Measurements from ENCODE around the gene ZNF689. TPM values are rescaled to one million over a fixed set of nuclear protein-coding genes. Genes with fewer than 3 reads are reported as not detected.
A peak's percentile ranks its signal among the peaks of the same experiment; 100 is the strongest.

The ZNF689 gene
- 10.8 and 10.9 TPM in 2 replicates for total RNA-seq (2014; rRNA removed; shearing (Covaris generic))

DNA sequence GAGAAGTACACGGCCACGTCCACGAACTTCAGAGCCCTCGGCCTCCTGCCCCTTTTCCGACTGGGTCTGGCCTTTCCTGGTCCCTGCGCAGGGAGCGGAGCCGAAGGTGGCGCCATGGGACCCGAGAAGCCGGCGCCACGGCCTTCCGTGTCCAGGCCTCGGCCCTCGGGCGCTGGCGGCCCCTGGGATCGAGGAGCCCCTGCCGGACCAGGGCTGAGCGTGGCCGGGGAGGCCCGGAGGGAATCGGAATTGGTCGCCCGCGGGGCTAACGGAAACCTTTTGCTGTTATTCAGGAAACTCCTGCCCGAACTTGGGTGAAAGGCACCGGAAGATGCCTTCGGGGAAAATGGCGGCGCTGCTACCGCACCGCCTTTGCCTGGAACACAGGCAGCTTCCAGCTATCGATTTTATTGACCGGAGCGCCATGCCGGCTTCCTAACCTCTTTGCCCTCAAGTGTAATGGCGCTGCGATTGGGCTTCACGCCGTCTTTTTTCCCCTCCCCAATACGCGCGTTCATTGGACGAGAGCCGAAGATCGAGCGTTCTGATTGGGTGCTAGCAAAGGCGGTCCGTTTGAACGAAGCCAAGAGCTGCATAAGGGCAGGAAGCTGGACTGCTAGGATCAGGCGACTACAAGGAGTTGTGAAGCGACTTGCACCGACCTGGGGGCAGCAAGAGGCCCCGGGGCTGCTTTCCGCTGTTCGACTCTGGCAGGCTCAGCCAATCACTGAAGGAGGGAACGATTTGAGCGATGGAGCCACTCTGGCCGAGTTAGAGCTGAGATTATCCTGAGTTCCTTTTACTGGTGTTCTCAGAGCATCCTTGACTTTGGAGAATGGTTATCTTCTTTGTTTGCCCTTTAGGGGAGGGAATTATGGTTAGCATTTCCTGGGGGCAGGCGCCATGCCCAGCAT lies at the start of gene ZNF689:
Gene ZNF689 (minus strand): TSS at position 464 of the 914 bp plus-strand sequence. CDS start 348 bp downstream, at position 116.
- in situ Hi-C loops (cut with HindIII; ENCODE audit: low sequenced_read_pairs) = no loop called here

DNA sequence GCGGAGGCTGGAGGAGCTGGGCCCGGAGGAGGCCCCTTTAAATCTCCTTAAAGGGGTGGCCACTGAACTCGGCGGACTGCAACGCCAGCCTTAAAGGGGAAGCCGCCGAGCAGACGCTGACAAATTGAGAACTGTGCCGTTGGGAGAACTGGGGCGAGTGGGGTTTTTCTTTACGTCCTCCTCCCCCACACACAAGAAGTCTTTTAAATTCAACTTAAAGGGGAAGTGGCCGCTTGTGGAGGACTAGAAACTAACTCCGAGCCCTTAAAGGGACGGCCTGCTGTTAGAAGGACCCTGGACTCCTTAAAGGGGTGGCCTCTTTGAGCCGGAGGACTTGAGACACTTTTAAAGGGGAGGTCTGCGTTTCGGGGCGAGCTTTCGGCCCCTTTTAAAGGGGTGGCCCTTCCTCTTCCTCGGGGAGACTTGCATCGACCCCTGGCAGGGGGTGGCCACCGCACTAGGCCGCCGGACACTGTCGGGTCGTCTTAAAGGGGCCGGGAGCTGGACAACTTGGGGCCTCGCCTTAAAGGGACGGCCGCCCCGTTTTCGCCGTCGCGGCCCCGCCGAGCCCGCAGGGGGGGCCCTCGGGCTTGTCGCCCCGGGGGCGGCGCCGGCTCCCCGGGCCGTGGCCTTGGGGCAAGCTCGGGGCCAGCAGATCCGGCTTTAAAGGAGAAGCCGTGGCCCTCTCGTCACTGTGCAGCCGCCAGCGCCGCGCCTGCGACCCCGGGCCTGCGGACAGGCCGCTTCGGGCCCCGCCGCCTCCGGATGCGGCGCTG lies 48.7 kb upstream of the ZNF689 start:
- in situ Hi-C loops (cut with HindIII; ENCODE audit: low sequenced_read_pairs) = no loop called here
- peak; percentile 98 for DNase-seq (ENCODE audit: low spot score)

More for the DNA sequence above, at the start of gene ZNF689:
- DNase-seq (ENCODE audit: low spot score) = peak; percentile 98

DNA sequence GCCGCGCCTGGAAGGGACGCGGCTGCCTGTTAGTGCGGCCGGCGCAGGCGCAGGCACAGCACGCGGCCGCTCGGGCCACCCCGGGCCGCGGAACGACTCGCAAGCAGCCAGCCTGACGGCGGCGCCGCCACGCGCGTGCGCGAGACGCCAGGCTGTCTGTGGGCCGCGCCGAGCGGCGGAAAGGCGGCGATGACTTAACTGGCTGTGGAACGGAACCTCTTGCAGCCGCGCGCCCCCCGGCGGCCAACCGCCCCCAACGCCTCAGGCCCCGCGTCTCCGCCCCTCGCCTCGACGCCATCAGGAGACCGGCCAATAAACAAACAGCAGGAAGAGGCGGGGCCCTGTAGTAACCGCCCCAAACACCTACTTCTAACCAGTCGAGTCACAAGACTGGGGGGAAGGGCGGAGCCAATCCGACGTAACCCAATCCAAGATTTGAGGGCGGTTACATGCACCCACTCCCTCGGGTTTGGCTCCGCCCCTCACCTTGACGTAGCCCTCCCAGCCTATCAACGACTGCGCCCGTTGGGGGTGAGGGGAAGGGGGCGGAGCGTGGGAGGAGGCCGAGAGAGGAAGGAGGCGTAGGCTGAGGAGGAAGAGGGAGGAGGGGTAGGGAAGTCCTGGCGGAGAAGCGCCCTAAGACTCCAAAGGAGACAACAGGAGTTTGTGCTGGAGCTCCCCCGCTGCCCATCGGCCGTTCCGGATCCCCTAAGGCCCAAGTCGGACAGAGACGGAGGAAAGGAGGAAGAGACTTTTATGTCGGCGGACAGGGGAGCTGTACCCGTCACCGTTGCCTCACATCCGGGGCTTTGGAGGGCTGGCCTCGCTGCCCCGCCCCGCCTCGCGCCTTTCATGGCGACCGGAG lies 47.9 kb upstream of the ZNF689 start, which contains the start of gene FBRS:
Gene FBRS (plus strand): TSS at position 566 of the 865 bp plus-strand sequence. CDS start 1,088 bp downstream, outside the sequence.
- in situ Hi-C loops (cut with HindIII; ENCODE audit: low sequenced_read_pairs) = no loop called here
- DNase-seq (ENCODE audit: low spot score) = peak; percentile 100

DNA sequence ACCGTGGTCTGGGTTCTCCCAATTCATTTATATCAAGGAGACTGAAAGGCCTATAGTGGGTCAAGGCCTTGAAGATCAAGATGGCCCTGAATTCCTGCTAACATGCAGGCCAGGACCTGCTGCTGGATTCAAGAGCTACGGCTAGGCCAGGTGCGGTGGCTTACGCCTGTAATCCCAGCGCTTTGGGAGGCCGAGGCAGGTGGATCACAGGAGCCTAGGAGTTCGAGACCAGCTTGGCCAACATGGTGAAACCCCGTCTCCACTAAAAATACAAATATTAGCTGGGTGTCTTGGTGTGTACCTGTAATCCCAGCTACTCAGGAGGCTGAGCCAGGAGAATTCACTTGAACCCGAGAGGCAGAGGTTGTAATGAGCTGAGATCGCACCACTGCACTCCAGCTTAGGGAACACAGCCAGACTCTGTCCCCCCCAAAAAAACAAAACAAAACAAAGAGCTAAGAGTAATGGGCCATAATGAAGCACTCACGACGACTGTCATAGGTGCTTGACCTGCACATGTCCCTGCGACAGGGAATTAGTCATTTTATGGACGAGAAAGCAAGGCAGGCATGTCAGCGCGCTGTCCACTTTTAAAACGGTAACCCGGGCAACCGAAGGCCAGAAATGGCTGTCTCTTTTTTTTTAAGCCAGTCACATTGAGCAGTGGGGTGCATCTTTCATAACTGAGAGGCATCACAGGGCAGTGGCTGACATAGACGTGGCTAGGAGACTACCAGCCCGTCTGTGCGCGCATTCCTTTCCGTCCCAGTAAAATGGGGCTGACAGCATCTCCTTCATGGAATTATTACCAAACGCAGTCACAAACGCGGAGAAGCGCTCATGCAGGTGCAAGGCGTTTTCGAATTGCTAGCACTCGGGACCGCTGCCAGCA lies 47.0 kb upstream of the ZNF689 start:
- in situ Hi-C loops (cut with HindIII; ENCODE audit: low sequenced_read_pairs) = no loop called here
- no peak for DNase-seq (ENCODE audit: low spot score)

DNA sequence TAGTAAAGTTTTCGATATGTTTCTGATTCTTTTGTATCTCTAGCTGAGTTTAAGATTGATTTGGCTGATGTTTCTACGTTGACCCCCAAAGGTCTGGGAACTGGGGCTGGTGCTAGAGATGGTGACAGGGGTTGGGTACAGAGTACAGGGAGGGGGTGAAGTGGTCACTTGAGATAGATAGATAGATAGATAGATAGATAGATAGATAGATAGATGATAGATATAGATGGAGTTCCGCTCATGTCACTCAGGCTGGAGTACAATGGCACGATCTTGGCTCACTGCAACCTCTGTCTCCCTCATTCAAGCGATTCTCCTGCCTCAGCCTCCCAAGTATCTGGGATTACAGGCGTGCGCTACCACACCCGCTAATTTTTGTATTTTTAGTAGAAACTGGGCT lies 46.2 kb upstream of the ZNF689 start:
- DNase-seq (ENCODE audit: low spot score) = no peak
- in situ Hi-C loops (cut with HindIII; ENCODE audit: low sequenced_read_pairs) = no loop called here

DNA sequence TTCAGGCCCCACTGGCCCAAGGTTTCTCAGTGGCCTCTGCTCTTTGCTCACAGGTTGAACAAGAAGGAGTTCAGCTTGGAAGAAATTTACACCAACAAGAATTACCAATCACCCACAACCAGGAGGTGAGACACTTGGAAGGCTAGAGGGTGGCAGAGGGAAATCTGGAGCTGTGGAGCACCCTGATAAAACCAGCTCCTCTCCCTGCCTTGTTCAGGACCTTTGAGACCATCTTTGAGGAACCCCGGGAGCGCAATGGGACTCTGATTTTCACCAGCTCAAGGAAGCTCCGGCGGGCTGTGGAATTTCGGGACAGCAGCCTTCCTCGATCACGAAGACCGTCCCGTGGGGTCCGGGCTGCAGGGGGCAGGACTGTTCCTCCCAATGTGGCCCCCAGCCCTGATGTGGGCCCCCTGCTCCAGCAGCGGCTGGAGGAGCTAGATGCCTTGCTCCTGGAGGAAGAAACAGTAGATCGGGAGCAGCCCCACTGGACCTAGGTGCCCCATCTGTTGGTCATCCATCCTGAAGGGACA lies 45.7 kb upstream of the ZNF689 start:
- in situ Hi-C loops (cut with HindIII; ENCODE audit: low sequenced_read_pairs) = no loop called here

DNA sequence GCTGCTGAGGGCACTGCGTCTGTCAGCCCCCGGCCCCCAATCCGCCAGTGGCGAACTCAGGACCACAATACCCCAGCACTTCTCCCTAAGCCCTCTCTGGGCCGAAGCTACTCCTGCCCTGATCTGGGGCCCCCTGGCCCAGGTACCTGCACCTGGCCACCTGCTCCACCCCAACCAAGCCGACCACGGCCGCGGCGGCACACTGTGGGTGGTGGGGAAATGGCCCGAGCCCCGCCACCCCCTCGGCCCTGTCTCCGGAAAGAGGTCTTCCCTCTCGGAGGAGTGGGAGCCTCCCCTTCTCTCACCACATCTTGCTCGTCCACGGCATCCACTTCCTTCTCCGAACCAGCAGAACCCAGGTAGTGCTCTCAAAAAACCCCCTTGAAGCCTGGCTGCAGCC lies 44.7 kb upstream of the ZNF689 start:
- no peak for DNase-seq (ENCODE audit: low spot score)
- in situ Hi-C loops (cut with HindIII; ENCODE audit: low sequenced_read_pairs) = no loop called here

More for the DNA sequence above, 45.7 kb upstream of the ZNF689 start:
- DNase-seq (ENCODE audit: low spot score) = no peak

DNA sequence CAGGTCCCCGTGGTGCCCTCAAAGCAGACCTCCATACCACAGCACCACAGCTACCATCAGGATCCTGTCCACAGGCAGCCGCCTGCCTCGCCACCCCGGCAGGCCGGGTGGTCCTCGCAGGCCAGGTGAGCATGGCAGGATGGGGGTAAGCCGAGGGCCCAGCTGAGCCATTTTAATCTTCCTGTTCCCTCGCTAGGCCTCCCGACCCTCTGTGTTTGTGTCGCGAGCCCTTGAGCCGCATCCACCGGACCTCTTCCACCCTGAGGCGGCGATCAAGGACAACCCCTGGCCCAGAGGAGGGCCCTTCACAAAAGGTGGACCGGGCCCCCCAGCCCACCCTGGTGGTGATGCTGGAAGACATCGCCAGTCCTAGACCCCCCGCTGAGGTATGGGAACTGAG lies 42.5 kb upstream of the ZNF689 start:
- no peak for DNase-seq (ENCODE audit: low spot score)
- in situ Hi-C loops (cut with HindIII; ENCODE audit: low sequenced_read_pairs) = no loop called here

DNA sequence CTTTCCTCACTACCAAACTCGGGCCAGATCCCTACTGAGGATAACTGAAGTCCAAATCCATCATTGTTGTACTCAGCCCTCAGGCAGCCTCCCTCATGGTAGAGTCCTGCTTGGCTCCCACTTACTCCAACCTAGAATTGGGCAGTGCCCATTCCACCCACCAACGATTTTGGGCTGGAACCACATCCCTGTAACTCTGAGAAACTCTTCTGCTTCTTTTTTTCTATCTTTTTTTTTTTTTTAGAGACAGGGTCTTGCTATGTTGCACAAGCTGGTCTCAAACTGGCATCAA lies 41.8 kb upstream of the ZNF689 start:
- DNase-seq (ENCODE audit: low spot score) = no peak
- in situ Hi-C loops (cut with HindIII; ENCODE audit: low sequenced_read_pairs) = no loop called here

DNA sequence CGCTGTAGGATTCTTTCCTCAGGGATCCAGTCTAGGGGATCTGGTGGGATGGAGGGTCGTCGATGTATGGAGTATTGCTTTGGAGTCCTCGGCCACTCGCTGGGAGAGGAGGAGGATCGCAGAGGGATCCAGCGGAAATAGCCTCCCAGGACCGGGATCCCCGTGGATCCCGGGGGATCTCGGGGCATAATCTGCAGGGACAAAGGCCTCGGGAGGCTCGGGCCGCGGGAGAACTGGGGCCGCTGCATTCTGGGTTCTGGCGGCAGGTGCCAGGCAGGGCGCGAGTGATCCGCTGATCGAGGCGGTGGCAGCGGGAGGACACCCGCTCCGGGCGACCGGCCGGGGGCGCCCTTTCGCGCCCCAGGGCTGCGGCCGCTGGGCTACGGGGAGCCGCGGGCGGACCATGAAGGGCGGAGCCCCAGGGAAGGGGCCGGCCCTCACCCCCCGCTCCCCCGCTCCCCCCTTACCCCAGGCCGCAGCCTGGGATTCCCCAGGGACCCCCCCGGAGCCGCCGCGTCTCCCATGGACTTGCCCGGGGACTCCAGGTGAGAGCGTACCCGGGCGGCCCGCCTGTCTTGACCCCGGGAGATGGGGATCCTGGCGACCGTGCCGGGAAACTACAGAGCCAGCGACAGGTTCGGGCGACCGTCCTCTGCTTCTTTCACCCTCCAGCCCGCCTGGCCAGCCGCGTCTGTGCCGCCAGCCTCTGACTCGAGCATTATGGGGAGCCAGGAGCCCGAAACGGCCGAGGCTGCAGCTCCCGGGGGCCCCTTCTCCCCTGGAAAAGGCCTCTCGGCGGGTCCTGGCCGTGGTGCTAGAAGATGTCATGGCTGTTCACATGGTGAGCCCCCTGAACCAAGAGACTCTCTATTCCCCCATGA lies 41.2 kb upstream of the ZNF689 start:
- in situ Hi-C loops (cut with HindIII; ENCODE audit: low sequenced_read_pairs) = no loop called here
- DNase-seq (ENCODE audit: low spot score) = peak; percentile 46

DNA sequence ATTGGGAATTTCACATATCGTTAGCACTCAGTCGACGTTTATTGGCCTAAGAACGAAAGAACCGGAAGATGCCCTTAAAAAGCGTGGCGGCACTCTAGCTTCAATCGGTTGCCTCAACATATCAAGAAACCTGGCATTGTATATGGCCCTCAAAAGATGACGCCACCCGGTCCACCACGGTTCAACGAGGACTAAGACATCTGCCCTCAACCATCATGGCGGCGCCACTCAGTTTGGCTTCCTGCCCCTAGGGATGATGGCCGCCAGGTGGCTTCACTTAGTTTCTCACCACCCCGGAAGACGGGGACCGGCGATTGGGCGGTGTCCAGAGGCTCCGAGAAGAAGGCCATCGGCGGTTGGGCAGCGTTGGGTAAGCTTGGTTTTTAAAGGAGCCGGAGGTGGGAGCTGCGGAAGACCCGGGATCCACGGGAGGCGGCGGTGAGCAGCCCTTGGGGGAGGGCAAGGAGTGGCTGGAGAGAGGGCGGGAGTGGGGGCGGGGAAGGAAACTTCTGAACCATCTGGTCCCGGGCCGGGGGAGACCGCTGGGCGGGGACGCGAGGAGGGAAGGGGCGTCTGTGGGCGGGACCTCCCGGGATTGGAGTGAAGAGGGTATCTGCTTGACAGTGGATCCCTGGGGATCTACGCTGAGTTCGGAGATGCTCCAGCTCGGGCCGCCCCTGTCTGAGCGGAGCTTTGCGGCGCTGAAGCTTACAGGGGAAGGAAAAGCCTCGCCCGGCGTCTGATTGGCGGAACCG lies 40.4 kb upstream of the ZNF689 start, which contains the start of gene PRR14:
Gene PRR14 (plus strand): TSS at position 592 of the 755 bp plus-strand sequence. CDS start 686 bp downstream, outside the sequence.
- in situ Hi-C loops (cut with HindIII; ENCODE audit: low sequenced_read_pairs) = no loop called here
- peak; percentile 99 for DNase-seq (ENCODE audit: low spot score)

DNA sequence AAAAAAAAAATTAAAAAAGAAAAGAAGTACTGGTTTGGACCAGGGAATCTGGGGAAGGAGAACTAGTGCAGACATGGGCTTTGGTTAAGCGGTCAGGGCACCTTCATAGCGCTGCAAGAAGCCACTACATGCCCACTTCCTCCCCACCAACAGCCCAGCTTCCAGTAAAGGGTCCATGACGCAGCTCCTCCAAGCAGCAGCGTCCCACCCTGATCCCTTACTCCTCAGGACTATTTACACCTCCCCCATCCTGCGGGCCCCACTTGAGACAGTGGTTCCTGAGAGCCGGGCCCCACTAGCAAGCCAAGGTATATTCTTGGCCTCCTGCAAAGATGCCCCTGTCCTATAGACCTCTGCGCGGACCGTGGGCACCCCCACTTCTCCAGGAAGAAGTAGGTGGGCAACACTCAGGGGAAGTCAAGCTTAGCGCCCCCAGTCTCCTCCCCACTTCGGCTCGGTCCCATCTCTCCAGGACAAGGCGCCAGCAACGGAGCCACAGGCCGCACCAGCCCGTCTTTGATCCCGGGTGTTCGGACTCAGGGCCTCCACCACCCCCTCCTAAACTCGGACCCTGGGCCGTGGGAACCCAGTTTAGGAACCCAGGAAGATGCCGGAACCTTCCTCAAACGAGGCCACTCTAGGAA lies 39.7 kb upstream of the ZNF689 start:
- no peak for DNase-seq (ENCODE audit: low spot score)
- in situ Hi-C loops (cut with HindIII; ENCODE audit: low sequenced_read_pairs) = loop anchor here (25.0 kb wide), 1 partner anchor 238 kb away; the partner anchor contains the start of gene ZNF771

DNA sequence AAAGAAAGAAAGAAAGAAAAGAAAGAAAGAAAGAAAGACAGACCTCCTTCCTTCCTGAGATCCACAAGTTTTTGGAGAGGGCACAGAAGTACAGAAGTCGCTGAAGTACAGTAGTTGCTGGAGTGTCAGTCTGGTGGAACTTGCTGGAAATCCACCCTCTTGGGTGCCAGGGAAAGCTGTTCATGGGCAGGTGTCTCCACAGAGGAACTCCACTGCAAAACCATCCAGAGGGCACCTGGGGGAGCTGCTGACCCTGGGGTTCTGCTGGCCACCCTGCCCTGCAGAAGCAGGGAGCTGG lies 37.0 kb upstream of the ZNF689 start:
- in situ Hi-C loops (cut with HindIII; ENCODE audit: low sequenced_read_pairs) = loop anchor here (25.0 kb wide), 1 partner anchor 235 kb away; the partner anchor contains the start of gene ZNF771
- no peak for DNase-seq (ENCODE audit: low spot score)

DNA sequence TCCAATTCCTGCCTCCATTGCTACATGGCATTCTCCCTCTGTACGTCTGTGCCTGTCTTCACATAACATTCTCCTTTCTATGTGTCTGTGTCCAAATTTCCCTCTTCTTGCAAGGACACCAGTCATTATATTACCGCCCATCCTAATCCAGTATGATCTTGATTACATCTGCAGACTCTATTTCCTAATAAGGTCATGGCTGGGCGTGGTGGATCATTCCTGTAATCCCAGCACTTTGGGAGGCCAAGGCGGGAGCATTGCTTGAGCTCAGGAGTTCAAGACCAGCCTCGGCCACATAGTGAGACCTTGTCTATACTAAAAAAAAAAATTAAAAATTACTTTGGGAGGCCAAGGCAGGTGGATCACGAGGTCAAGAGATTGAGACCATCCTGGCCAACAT lies 35.5 kb upstream of the ZNF689 start:
- DNase-seq (ENCODE audit: low spot score) = no peak
- in situ Hi-C loops (cut with HindIII; ENCODE audit: low sequenced_read_pairs) = loop anchor here (25.0 kb wide), 1 partner anchor 233 kb away; the partner anchor contains the start of gene ZNF771

DNA sequence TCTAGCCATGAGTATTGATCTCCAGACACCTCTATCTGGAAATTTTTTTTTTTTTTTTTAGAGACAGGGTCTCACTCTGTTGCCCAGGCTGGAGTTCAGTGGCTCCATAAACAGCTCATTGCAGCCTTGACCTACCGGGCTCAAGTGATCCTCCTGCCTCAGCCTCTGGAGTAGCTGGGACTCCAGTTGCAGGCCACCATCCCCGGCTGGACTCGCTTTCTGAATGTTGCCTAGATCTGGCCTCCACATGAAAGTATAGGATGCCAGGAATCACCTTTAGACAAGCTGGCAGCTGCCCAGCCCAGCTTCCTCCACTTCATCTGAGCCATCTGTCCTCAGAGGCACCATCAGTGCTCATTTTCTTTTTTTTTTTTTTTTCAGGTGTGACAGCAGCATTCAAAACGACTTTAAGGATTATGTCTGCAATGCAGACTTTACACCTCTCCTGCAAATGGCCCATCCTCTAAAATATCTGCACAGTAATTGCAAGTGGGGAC lies 34.2 kb upstream of the ZNF689 start:
- in situ Hi-C loops (cut with HindIII; ENCODE audit: low sequenced_read_pairs) = loop anchor here (25.0 kb wide), 1 partner anchor 232 kb away; the partner anchor contains the start of gene ZNF771
- DNase-seq (ENCODE audit: low spot score) = peak; percentile 95
